Esophagus (tissue), 2 donors: ENCODE data around the gene LITAFD. TPM values are rescaled to one million over a fixed set of nuclear protein-coding genes. Genes with fewer than 3 reads are reported as not detected.

Experiments
- H3K27ac ChIP-seq, 2 donors: one replicate each; pipeline ENCODE4 v1.5.1; 2013; ENCODE audit warnings: low read depth in 2 of 2, mild to moderate bottlenecking in 2 of 2, inconsistent platforms in 1 of 2, low read length in 1 of 2, moderate library complexity in 1 of 2
- H3K27me3 ChIP-seq, 2 donors: one replicate each; pipeline ENCODE4 v1.6.1; 2013; ENCODE audit warnings: low read length in 2 of 2, control low read depth in 1 of 2, mild to moderate bottlenecking in 1 of 2; ENCODE audit not compliant: insufficient read depth in 2 of 2, control insufficient read depth in 1 of 2
- H3K36me3 ChIP-seq, 2 donors: one replicate each; pipeline ENCODE4 v1.6.1; 2013; ENCODE audit warnings: low read length in 1 of 2; ENCODE audit not compliant: control insufficient read depth in 2 of 2, insufficient read depth in 2 of 2
- H3K4me1 ChIP-seq, 2 donors: one replicate each; pipeline ENCODE4 v1.6.1; 2013; ENCODE audit warnings: low read length in 1 of 2; ENCODE audit not compliant: control insufficient read depth in 2 of 2, insufficient read depth in 2 of 2
- H3K4me3 ChIP-seq, 2 donors: one replicate each; pipeline ENCODE4 v1.5.1; 2013; ENCODE audit warnings: low read length in 2 of 2, mild to moderate bottlenecking in 2 of 2, low read depth in 1 of 2, moderate library complexity in 1 of 2
- H3K9me3 ChIP-seq, 2 donors: one replicate each; pipeline ENCODE4 v1.6.1; 2013; ENCODE audit warnings: mild to moderate bottlenecking in 2 of 2, low read depth in 1 of 2, low read length in 1 of 2, moderate library complexity in 1 of 2; ENCODE audit not compliant: control insufficient read depth in 2 of 2, insufficient read depth in 1 of 2
- WGBS, 2 donors: extraction: QIAGEN DNeasy Blood & Tissue Kit; methylation state at CpG; one replicate each; pipeline ENCODE4 v1.1.7; 2013; 5-methylcytosine and 5-hydroxymethylcytosine counted together
- polyA plus RNA-seq, 2 donors: library from polyadenylated mRNA; stranded (reverse); fragments of 200-250 nt; gene quantifications; one replicate each; pipeline ENCODE4 v1.2.3, GENCODE V29; 2013
- donor health status: healthy with polysubstance abuse.
- donor health status: Bipolar disorder and iron deficiency.

The LITAFD gene
- polyA plus RNA-seq, 2 donors, result not detected

- WGBS, 2 donors, result 36 to 37% methylated on average over 13 of the region's 13 CpGs
- H3K36me3 ChIP-seq, result peaks cover 0 to 19% of the 10 kb centered on the region in 2 donors
- peak overlapping the region in 1 of 2 donors; percentile 45 for H3K27ac ChIP-seq
- peaks cover 6 to 52% of the 10 kb centered on the region in 2 donors for H3K4me1 ChIP-seq
- no peak overlapping the region for H3K4me3 ChIP-seq
- no peaks in the 10 kb centered on the region for H3K9me3 ChIP-seq
- no peaks in the 10 kb centered on the region for H3K27me3 ChIP-seq
These were observed 17.6 kb upstream of the LITAFD start for GRCh38 chr16:8864480-8865110.

- Histone ChIP-seq H3K4me1 (peaks cover 6 to 53% of the 10 kb centered on the region in 2 donors), H3K4me3 (no peak overlapping the region), H3K27ac (no peak overlapping the region), H3K9me3 (no peaks in the 10 kb centered on the region), H3K36me3 (peaks cover 0 to 14% of the 10 kb centered on the region in 2 donors), H3K27me3 (no peaks in the 10 kb centered on the region)
- WGBS, 2 donors, result 89% methylated on average over 14 of the region's 14 CpGs
These were observed 16.8 kb upstream of the LITAFD start for GRCh38 chr16:8865145-8865882.

- Histone ChIP-seq H3K4me3 (peak overlapping the region; percentile 64 to 76), H3K36me3 (peaks cover 0 to 14% of the 10 kb centered on the region in 2 donors)
These were observed 15.8 kb upstream of the LITAFD start for GRCh38 chr16:8866118-8866883.

GRCh38 chr16:8866884-8867215, 15.3 kb upstream of the LITAFD start:
- peaks cover 0 to 14% of the 10 kb centered on the region in 2 donors for H3K36me3 ChIP-seq
- peak overlapping the region; percentile 94 to 99 for H3K27ac ChIP-seq
- no peaks in the 10 kb centered on the region for H3K27me3 ChIP-seq
- H3K9me3 ChIP-seq, result no peaks in the 10 kb centered on the region
- peaks cover 6 to 49% of the 10 kb centered on the region in 2 donors for H3K4me1 ChIP-seq
- peak overlapping the region; percentile 64 to 76 for H3K4me3 ChIP-seq
- 14 to 24% methylated on average over 15 to 16 of the region's 16 CpGs for WGBS, 2 donors

More at GRCh38 chr16:8866118-8866883, 15.8 kb upstream of the LITAFD start:
- Histone ChIP-seq H3K9me3 (no peaks in the 10 kb centered on the region), H3K27me3 (no peaks in the 10 kb centered on the region), H3K4me1 (peaks cover 6 to 53% of the 10 kb centered on the region in 2 donors), H3K27ac (peak overlapping the region; percentile 94 to 99)
- 30 to 31% methylated on average over 30 of the region's 30 CpGs for WGBS, 2 donors

GRCh38 chr16:8867216-8867931, 14.8 kb upstream of the LITAFD start:
- Histone ChIP-seq H3K4me1 (peaks cover 6 to 52% of the 10 kb centered on the region in 2 donors), H3K9me3 (no peaks in the 10 kb centered on the region), H3K4me3 (peak overlapping the region; percentile 64 to 76), H3K27me3 (no peaks in the 10 kb centered on the region), H3K27ac (peak overlapping the region; percentile 94 to 99), H3K36me3 (peaks cover 0 to 14% of the 10 kb centered on the region in 2 donors)
- 1 to 2% methylated on average over 35 of the region's 35 CpGs for WGBS, 2 donors

- Histone ChIP-seq H3K27ac (peak overlapping the region; percentile 94 to 99), H3K27me3 (no peaks in the 10 kb centered on the region), H3K36me3 (peaks cover 0 to 10% of the 10 kb centered on the region in 2 donors), H3K4me1 (peaks cover 6 to 47% of the 10 kb centered on the region in 2 donors), H3K4me3 (peak overlapping the region; percentile 64 to 76), H3K9me3 (no peaks in the 10 kb centered on the region)
- WGBS, 2 donors, result 0 to 1% methylated on average over 14 to 16 of the region's 16 CpGs
These were observed 14.2 kb upstream of the LITAFD start for GRCh38 chr16:8867932-8868415.

GRCh38 chr16:8868416-8869211, 13.5 kb upstream of the LITAFD start, which contains the start of gene CARHSP1:
TSS of gene CARHSP1 (minus strand) at chr16:8869006. CDS start at chr16:8859328, 9,678 bp downstream.
- H3K27me3 ChIP-seq, result no peaks in the 10 kb centered on the region
- peaks cover 3 to 42% of the 10 kb centered on the region in 2 donors for H3K4me1 ChIP-seq
- H3K9me3 ChIP-seq, result no peaks in the 10 kb centered on the region
- H3K36me3 ChIP-seq, result peaks cover 0 to 10% of the 10 kb centered on the region in 2 donors
- H3K4me3 ChIP-seq, result peak within 1 kb of the TSS; percentile 64 to 76
- peak within 1 kb of the TSS; percentile 94 to 99 for H3K27ac ChIP-seq
- 1% methylated on average over 60 to 83 of the region's 83 CpGs for WGBS, 2 donors

- Histone ChIP-seq H3K36me3 (peaks cover 0 to 4% of the 10 kb centered on the region in 2 donors), H3K27me3 (no peaks in the 10 kb centered on the region), H3K4me1 (peaks cover 0 to 35% of the 10 kb centered on the region in 2 donors), H3K27ac (peak overlapping the region; percentile 61 to 99), H3K4me3 (peak overlapping the region; percentile 20 to 30), H3K9me3 (no peaks in the 10 kb centered on the region)
- 29 to 32% methylated on average over 37 of the region's 37 CpGs for WGBS, 2 donors
These were observed 12.8 kb upstream of the LITAFD start for GRCh38 chr16:8869212-8869987.
